Heart right ventricle (tissue), 16 donors: ENCODE measurements around the gene TTLL5. TPM values are rescaled to one million over a fixed set of nuclear protein-coding genes. Genes with fewer than 3 reads are reported as not detected.

Experiments
- ATAC-seq, 8 donors: fragments of 200-7000 bp; cut with Tn5 transposase; one replicate each; pipeline ENCODE4 v1.9.1; 2020; ENCODE audit warnings: mild to moderate bottlenecking in 8 of 8, moderate library complexity in 8 of 8, moderate number of reproducible peaks in 1 of 8
- DNase-seq, 2 donors: peaks; one replicate each; pipeline ENCODE4 v3.0.0-alpha.2; 2020
- H3K27ac ChIP-seq, 10 donors: fragments of 200-600 bp; sonication (generic) in 2 of 10; one replicate each; pipeline versions ENCODE4 v1.5.0 to v1.8.0; 2020 to 2022; ENCODE audit warnings: mild to moderate bottlenecking in 3 of 10
- H3K27me3 ChIP-seq, 7 donors: fragments of 200-600 bp; one replicate each; pipeline ENCODE4 v1.8.0; 2021 to 2022; ENCODE audit warnings: mild to moderate bottlenecking in 2 of 7
- H3K36me3 ChIP-seq, 9 donors: fragments of 200-600 bp; sonication (generic) in 1 of 9; one replicate each; pipeline versions ENCODE4 v1.5.0 to v1.8.0; 2020 to 2022; ENCODE audit warnings: mild to moderate bottlenecking in 2 of 9
- H3K4me1 ChIP-seq, 9 donors: fragments of 200-600 bp; sonication (generic) in 1 of 9; one replicate each; pipeline versions ENCODE4 v1.5.0 to v1.8.0; 2020 to 2022; ENCODE audit warnings: mild to moderate bottlenecking in 4 of 9
- H3K4me3 ChIP-seq, 10 donors: fragments of 200-600 bp; sonication (generic) in 2 of 10; one replicate each; pipeline versions ENCODE4 v1.5.0 to v1.8.0; 2020 to 2022; ENCODE audit warnings: mild to moderate bottlenecking in 7 of 10, moderate library complexity in 2 of 10
- H3K9me3 ChIP-seq, 11 donors: fragments of 200-600 bp in 10 of 11; sonication (generic) in 2 of 11; one replicate each; pipeline versions ENCODE4 v1.5.0 to v1.8.0; 2013 to 2022; ENCODE audit warnings: mild to moderate bottlenecking in 2 of 11, control low read depth in 1 of 11, moderate library complexity in 1 of 11
- WGBS, 2 donors: extraction: QIAGEN DNeasy Blood & Tissue Kit; methylation state at CpG; one replicate each; pipeline ENCODE4 v1.1.7; 2013; ENCODE audit warnings: inconsistent platforms in 1 of 2; 5-methylcytosine and 5-hydroxymethylcytosine counted together
- intact Hi-C, 10 donors: fragments of 100-400 bp; cut with DNase I; formaldehyde crosslinking; loops; one replicate each; pipeline versions ENCODE4 v1.11.1 to v1.14.2; 2022
- polyA plus RNA-seq, 2 donors: library from polyadenylated mRNA; stranded (reverse); fragments of 200-250 nt; gene quantifications; one replicate each; pipeline ENCODE4 v1.2.3, GENCODE V29; 2013
- total RNA-seq, 10 donors: library from RNA; stranded (reverse); fragmentation: NEBNext Ultra II Directional in 3 of 10; extraction: Animal tissue kit (Norgen Biotek cat#: 25700) in 3 of 10; gene quantifications; one replicate each; pipeline versions ENCODE4 v1.2.1 to v1.2.4, GENCODE V29; 2021 to 2023
- TF ChIP-seq, protein P1 (sequence below), 9 donors: fragments of 200-600 bp; sonication (generic) in 2 of 9; IDR thresholded peaks; one replicate each; pipeline versions ENCODE4 v1.5.0 to v1.8.0; 2021 to 2022; ENCODE audit warnings: antibody characterized with exemption in 9 of 9, mild to moderate bottlenecking in 5 of 9, moderate library complexity in 1 of 9
- donor health status: Arrhythmogenic right ventricular cardiomyopathy.
- donor health status: ischemic (EF 13 %, LVEDD 7.1; RV severe dilation, severe dysfunction).
- donor health status: healthy with polysubstance abuse.
- donor health status: DM: no; HTN: yes; CAD: no.
- donor health status: DM: no; HTN: no; CAD: no.
- donor health status: ischemic (EF 25% LVEDD 6.9; RV normal size, moderate dysfunction).
- donor health status: ischemic (EF 25% LVEDD 5.7; RV mildly dilated, moderate dysfunction).
- donor health status: healthy.
- donor health status: DM: yes; HTN: yes; CAD: no.
- donor health status: Ischemic cardiomyopathy.
- donor health status: ischemic (EF 35%, LVEDD 5.7; RV mildly dilated, moderate dysfunction).
- donor health status: nonischemic (EF 11% LVEDD 7.7; RV severe dilation, severe dysfunction).
- donor health status: DM: yes; HTN: yes; CAD: no.
- donor health status: PGD.
- donor health status: ischemic (EF 29% LVEDD 5.4; RV normal size, mild dysfunction).
- donor health status: nonischemic (EF 23%, LVEDD 6.1; RV moderate dilation, normal function).

The TTLL5 gene
- total and polyA plus RNA-seq, 12 donors = 5.6 to 24.7 (median 17.6) TPM

- Histone ChIP-seq H3K27me3 (no peaks in the 10 kb centered on the region), H3K27ac (no peak overlapping the region), H3K36me3 (no peaks in the 10 kb centered on the region), H3K4me1 (peaks cover 0 to 12% (median 0%) of the 10 kb centered on the region in 9 donors), H3K4me3 (no peak overlapping the region), H3K9me3 (no peaks in the 10 kb centered on the region)
- TF ChIP-seq, protein P1, sequence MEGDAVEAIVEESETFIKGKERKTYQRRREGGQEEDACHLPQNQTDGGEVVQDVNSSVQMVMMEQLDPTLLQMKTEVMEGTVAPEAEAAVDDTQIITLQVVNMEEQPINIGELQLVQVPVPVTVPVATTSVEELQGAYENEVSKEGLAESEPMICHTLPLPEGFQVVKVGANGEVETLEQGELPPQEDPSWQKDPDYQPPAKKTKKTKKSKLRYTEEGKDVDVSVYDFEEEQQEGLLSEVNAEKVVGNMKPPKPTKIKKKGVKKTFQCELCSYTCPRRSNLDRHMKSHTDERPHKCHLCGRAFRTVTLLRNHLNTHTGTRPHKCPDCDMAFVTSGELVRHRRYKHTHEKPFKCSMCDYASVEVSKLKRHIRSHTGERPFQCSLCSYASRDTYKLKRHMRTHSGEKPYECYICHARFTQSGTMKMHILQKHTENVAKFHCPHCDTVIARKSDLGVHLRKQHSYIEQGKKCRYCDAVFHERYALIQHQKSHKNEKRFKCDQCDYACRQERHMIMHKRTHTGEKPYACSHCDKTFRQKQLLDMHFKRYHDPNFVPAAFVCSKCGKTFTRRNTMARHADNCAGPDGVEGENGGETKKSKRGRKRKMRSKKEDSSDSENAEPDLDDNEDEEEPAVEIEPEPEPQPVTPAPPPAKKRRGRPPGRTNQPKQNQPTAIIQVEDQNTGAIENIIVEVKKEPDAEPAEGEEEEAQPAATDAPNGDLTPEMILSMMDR (IDR thresholded peaks at IDR 0.05) = no peak
- no peak for DNase-seq
- no peak for ATAC-seq
- intact Hi-C loops = no loop called here
- 86 to 89% methylated on average over 3 of the region's 3 CpGs for WGBS, 2 donors
Measured at GRCh38 chr14:75849300-75849895, 188.4 kb downstream of the TTLL5 start.

DNA sequence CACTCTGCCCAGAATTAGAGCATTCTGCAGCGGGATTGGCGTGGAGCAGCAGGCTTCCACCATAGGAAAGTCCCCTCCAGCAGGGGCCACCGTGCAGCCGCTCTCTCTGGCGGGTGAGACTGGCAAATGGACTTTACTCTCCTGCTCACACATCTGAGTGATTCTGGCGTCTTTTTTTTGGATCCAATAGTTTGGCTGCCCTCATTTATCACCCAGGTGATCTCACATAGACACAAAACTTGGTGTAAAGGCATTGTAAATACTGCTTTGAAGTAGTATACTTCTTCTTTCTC, 190.5 kb downstream of the TTLL5 start:
- TF ChIP-seq, protein P1 (IDR thresholded peaks at IDR 0.05) = no peak
- H3K4me1 ChIP-seq = peaks cover 0 to 12% (median 0%) of the 10 kb centered on the region in 9 donors
- H3K36me3 ChIP-seq = peaks cover 0 to 12% (median 0%) of the 10 kb centered on the region in 9 donors
- no peak overlapping the region for H3K27ac ChIP-seq
- 96 to 97% methylated on average over 6 of the region's 6 CpGs for WGBS, 2 donors
- H3K9me3 ChIP-seq = no peaks in the 10 kb centered on the region
- ATAC-seq (no peak), DNase-seq (no peak)
- H3K27me3 ChIP-seq = no peaks in the 10 kb centered on the region
- H3K4me3 ChIP-seq = no peak overlapping the region
- intact Hi-C loops = no loop called here

- Histone ChIP-seq H3K4me3 (no peak overlapping the region), H3K9me3 (no peaks in the 10 kb centered on the region), H3K36me3 (peaks cover 0 to 12% (median 0%) of the 10 kb centered on the region in 9 donors), H3K27ac (no peak overlapping the region), H3K4me1 (no peaks in the 10 kb centered on the region), H3K27me3 (no peaks in the 10 kb centered on the region)
- TF ChIP-seq, protein P1 (IDR thresholded peaks at IDR 0.05) = no peak
- WGBS, 2 donors = 91 to 93% methylated on average over 6 of the region's 6 CpGs
- no peak for ATAC-seq
- intact Hi-C loops = no loop called here
- no peak for DNase-seq
Measured at GRCh38 chr14:75854111-75854799, 193.2 kb downstream of the TTLL5 start.

- peaks cover 0 to 16% (median 10%) of the 10 kb centered on the region in 9 donors for H3K4me1 ChIP-seq
- 98 to 100% methylated on average over 1 of the region's 1 CpG for whole genome bisulfite sequencing, 2 donors
- no peak overlapping the region for H3K4me3 ChIP-seq
- H3K27ac ChIP-seq = no peak overlapping the region
- DNase-seq = no peak
- H3K9me3 ChIP-seq = no peaks in the 10 kb centered on the region
- TF ChIP-seq, protein P1 (IDR thresholded peaks at IDR 0.05) = no peak
- intact Hi-C loops = no loop called here
- H3K27me3 ChIP-seq = no peaks in the 10 kb centered on the region
- H3K36me3 ChIP-seq = peaks cover 0 to 12% (median 0%) of the 10 kb centered on the region in 9 donors
- ATAC-seq = no peak
Measured at GRCh38 chr14:75857199-75857598, 196.2 kb downstream of the TTLL5 start.
